CD4-positive, alpha-beta T cell (primary cell): Measurements from ENCODE around the gene CPLX3. TPM values are rescaled to one million over a fixed set of nuclear protein-coding genes. Genes with fewer than 3 reads are reported as not detected.

Experiments used
- ATAC-seq: fragments of 200-7000 bp; cut with Tn5 transposase; one replicate; pipeline ENCODE4 v1.10.0; 2022; ENCODE audit warnings: mild to moderate bottlenecking; ENCODE audit not compliant: poor library complexity
- CTCF ChIA-PET: fragments of 350-600 bp; sonication (Branson Sonifier 250); formaldehyde crosslinking; loops from one replicate; lab custom pipeline; 2021; ENCODE audit warnings: antibody characterized with exemption, inconsistent platforms; lab: Charles Lee
- POLR2A ChIA-PET: fragments of 350-600 bp; sonication (Branson Sonifier 250); formaldehyde crosslinking; loops from one replicate; lab custom pipeline; 2021; ENCODE audit warnings: antibody characterized with exemption, inconsistent platforms; lab: Charles Lee
- DNase-seq, 14 experiments: peaks; one replicate each; pipeline ENCODE4 v3.0.0-alpha.2; 2013 to 2020; ENCODE audit warnings: mixed read lengths in 2 of 14
- H3K27ac ChIP-seq, 2 donors: one replicate each; pipeline versions ENCODE4 v1.5.1 to v1.7.0; 2013; ENCODE audit warnings: low read length in 2 of 2, low read depth in 1 of 2, mild to moderate bottlenecking in 1 of 2
- H3K27me3 ChIP-seq, 2 experiments: 1 replicate in 1 of 2; 2 replicates in 1 of 2; pipeline versions ENCODE4 v1.6.1 to v1.7.0; 2013; ENCODE audit warnings: low read length in 2 of 2, control low read depth in 1 of 2, mild to moderate bottlenecking in 1 of 2, moderate library complexity in 1 of 2; ENCODE audit not compliant: insufficient read depth in 2 of 2, control insufficient read depth in 1 of 2
- H3K36me3 ChIP-seq: one replicate; pipeline ENCODE4 v1.6.1; 2013; ENCODE audit warnings: low read length, control low read depth; ENCODE audit not compliant: insufficient read depth
- H3K4me1 ChIP-seq: one replicate; pipeline ENCODE4 v1.6.1; 2013; ENCODE audit warnings: low read length, control low read depth; ENCODE audit not compliant: insufficient read depth
- H3K4me3 ChIP-seq: one replicate; pipeline ENCODE4 v1.5.1; 2013; ENCODE audit warnings: mild to moderate bottlenecking, low read length, moderate library complexity
- H3K9me3 ChIP-seq, 2 experiments: 1 replicate in 1 of 2; 2 replicates in 1 of 2; pipeline versions ENCODE4 v1.6.1 to v1.7.0; 2013; ENCODE audit warnings: low read length in 2 of 2, mild to moderate bottlenecking in 2 of 2, control low read depth in 1 of 2, moderate library complexity in 1 of 2; ENCODE audit not compliant: control insufficient read depth in 1 of 2, insufficient read depth in 1 of 2
- H3K27ac Mint-ChIP-seq: one replicate; pipeline ENCODE4 v1.8.0; 2020; ENCODE audit warnings: mixed read lengths
- H3K27me3 Mint-ChIP-seq: one replicate; pipeline ENCODE4 v1.8.0; 2021; ENCODE audit warnings: mixed read lengths
- H3K36me3 Mint-ChIP-seq: one replicate; pipeline ENCODE4 v1.8.0; 2021; ENCODE audit warnings: low read depth, mixed read lengths
- H3K4me1 Mint-ChIP-seq: one replicate; pipeline ENCODE4 v1.8.0; 2021; ENCODE audit warnings: low read depth, mixed read lengths
- H3K4me3 Mint-ChIP-seq: one replicate; pipeline ENCODE4 v1.8.0; 2020; ENCODE audit warnings: mild to moderate bottlenecking, mixed read lengths
- H3K9me3 Mint-ChIP-seq: one replicate; pipeline ENCODE4 v1.8.0; 2020; ENCODE audit warnings: mixed read lengths
- intact Hi-C, 2 experiments: fragments of 100-400 bp; cut with DNase I in 1 of 2; cut with micrococcal nuclease in 1 of 2; formaldehyde crosslinking; loops; one replicate each; pipeline versions ENCODE4 v1.15.1 to v1.9.0; 2023 to 2025; cut with DNase I, micrococcal nuclease
- total RNA-seq, 174 experiments: library from RNA in 2 of 174; stranded (reverse) in 2 of 174; gene quantifications; one replicate each; pipeline ENCODE4 v1.2.3 and lab custom pipeline; 2021 to 2026
- TF ChIP-seq, protein P1 (sequence below): fragments of 200-600 bp; IDR thresholded peaks from one replicate; pipeline ENCODE4 v1.8.0; 2022; ENCODE audit warnings: antibody characterized with exemption, mild to moderate bottlenecking

The CPLX3 gene
- total RNA-seq, 2 experiments from 2014 or later: 0.16 to 0.53 TPM

DNA sequence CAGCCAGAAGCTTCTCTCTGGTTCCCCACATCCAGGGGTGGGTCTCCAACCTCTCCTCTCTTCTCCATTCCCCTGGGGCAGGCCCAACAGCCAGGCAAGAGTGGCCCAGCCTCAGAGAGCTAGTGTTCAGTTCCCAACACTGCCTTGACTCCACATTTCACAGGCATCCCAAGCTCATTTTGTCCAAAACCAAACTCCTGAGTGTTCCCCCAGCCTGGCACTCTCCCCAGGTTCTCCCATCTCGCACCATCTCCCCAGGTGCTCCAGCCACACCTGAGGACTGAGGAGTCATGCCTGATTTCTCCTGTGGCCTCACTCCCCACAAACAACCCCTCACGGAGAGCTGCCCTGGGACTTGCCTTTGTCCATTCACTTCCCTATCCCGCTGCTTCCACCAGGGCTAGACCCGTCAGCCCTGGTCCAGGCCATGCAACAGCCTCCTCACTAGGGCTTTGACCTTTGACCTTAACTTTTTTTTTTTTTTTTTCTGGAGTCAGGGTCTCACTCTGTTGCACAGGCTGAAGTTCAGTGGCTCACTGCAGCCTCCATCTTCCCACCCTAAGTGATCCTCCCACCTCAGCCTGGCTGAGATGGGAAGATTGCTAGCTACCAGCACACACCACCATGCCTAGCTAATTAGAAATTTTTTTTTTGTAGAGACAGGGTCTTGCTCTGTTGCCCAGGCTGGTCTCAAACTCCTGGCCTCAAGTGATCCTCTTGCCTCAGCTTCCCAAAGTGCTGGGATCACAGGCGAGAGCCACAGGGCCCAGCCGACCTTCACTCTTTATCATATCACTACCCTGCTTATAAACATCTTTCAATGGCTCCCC, 48.4 kb upstream of the CPLX3 start:
- Histone ChIP-seq H3K4me3 (peak overlapping the region; percentile 19), H3K9me3 (no peaks in the 10 kb centered on the region), H3K27ac (peak overlapping the region; percentile 81 to 93), H3K27me3 (no peaks in the 10 kb centered on the region), H3K4me1 (peaks cover 86% of the 10 kb centered on the region), H3K36me3 (no peaks in the 10 kb centered on the region)
- Mint-ChIP-seq H3K4me3 (peak overlapping the region; percentile 89), H3K9me3 (no peaks in the 10 kb centered on the region), H3K27me3 (no peaks in the 10 kb centered on the region), H3K27ac (peak overlapping the region; percentile 94), H3K36me3 (peaks cover 8% of the 10 kb centered on the region), H3K4me1 (peaks cover 81% of the 10 kb centered on the region)
- TF ChIP-seq, protein P1, sequence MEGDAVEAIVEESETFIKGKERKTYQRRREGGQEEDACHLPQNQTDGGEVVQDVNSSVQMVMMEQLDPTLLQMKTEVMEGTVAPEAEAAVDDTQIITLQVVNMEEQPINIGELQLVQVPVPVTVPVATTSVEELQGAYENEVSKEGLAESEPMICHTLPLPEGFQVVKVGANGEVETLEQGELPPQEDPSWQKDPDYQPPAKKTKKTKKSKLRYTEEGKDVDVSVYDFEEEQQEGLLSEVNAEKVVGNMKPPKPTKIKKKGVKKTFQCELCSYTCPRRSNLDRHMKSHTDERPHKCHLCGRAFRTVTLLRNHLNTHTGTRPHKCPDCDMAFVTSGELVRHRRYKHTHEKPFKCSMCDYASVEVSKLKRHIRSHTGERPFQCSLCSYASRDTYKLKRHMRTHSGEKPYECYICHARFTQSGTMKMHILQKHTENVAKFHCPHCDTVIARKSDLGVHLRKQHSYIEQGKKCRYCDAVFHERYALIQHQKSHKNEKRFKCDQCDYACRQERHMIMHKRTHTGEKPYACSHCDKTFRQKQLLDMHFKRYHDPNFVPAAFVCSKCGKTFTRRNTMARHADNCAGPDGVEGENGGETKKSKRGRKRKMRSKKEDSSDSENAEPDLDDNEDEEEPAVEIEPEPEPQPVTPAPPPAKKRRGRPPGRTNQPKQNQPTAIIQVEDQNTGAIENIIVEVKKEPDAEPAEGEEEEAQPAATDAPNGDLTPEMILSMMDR: no peak
- no peak for ATAC-seq
- DNase-seq: peak in 3 of 14 experiments; percentile 3 to 47 (median 35)
- POLR2A ChIA-PET: interaction anchor here (0.8 to 22.7 kb wide), 18 partner anchors 9 to 850 kb away, joined by 3 to 925 read pairs (median 4); partner anchors contain the start of genes CLK3, COX5A, CSK and CYP1A1
- intact Hi-C loops: no loop called here
- CTCF ChIA-PET: interaction anchor here (0.7 to 9.5 kb wide), 6 partner anchors 9 to 731 kb away, joined by 3 to 231 read pairs (median 21); no protein-coding TSS in a partner anchor

DNA sequence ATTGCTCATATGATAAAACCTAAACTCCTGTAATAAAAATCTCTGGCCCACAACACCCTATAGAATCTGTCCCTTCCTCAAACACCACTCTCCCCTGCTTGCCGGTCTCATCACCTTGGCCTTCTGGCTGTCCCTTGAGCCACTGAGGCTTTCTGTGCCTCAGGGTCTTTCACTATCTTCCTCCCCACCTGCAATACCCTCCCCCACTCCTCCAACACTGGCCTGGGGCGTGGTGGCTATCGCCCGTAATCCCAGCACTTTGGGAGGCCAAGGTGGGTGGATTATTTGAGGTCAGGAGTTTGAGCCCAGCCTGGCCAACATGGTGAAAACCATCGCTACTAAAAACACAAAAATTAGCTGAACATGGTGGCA, 47.8 kb upstream of the CPLX3 start:
- Mint-ChIP-seq H3K9me3 (no peaks in the 10 kb centered on the region), H3K4me1 (peaks cover 75% of the 10 kb centered on the region), H3K27me3 (no peaks in the 10 kb centered on the region), H3K27ac (peak overlapping the region; percentile 94), H3K36me3 (peaks cover 13% of the 10 kb centered on the region), H3K4me3 (peak overlapping the region; percentile 89)
- DNase-seq (peak in 2 of 14 experiments; percentile 2), ATAC-seq (no peak)
- Histone ChIP-seq H3K36me3 (no peaks in the 10 kb centered on the region), H3K4me3 (no peak overlapping the region), H3K27me3 (no peaks in the 10 kb centered on the region), H3K27ac (peak overlapping the region; percentile 81 to 93), H3K4me1 (peaks cover 86% of the 10 kb centered on the region), H3K9me3 (no peaks in the 10 kb centered on the region)
- ChIA-PET POLR2A (interaction anchor here (1.0 to 33.5 kb wide), 7 partner anchors 1 to 178 kb away, joined by 3 to 925 read pairs (median 5); partner anchors contain the start of genes COX5A, CSK, RPP25 and SCAMP2), CTCF (interaction anchor here (0.7 to 9.5 kb wide), 7 partner anchors 7 to 730 kb away, joined by 3 to 231 read pairs (median 37); no protein-coding TSS in a partner anchor)
- TF ChIP-seq, protein P1: no peak
- intact Hi-C loops: no loop called here

DNA sequence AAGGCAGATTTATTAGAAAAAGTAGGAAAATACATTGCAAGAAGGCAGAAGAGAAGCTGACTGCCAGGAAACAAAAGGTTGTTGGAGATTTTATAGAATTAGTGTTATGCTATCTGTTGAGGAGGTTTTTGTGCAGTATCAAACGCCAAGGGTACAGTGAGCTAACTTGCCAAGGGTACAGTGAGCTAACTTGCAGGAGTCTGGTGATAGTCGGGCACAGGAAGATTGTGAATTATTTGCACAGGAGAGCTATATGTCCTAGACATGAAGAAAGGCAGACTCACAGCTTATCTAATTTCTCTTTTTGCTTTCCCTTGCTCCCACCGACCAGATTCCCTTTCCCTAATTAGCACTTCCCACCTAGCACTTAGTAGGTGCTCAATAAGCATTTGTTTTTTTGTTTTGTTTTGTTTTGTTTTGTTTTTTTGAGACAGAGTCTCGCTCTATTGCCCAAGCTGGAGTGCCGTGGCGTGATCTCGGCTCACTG, 47.2 kb upstream of the CPLX3 start:
- CTCF ChIA-PET: interaction anchor here (1.2 to 9.5 kb wide), 5 partner anchors 8 to 17 kb away, joined by 4 to 231 read pairs (median 38); no protein-coding TSS in a partner anchor
- POLR2A ChIA-PET: interaction anchor here (0.7 to 33.5 kb wide), 8 partner anchors 0 to 178 kb away, joined by 3 to 925 read pairs (median 4); partner anchors contain the start of genes COX5A, CSK, RPP25 and SCAMP2
- peaks cover 17% of the 10 kb centered on the region for H3K36me3 Mint-ChIP-seq
- Histone ChIP-seq H3K4me1 (peaks cover 86% of the 10 kb centered on the region), H3K4me3 (no peak overlapping the region), H3K27me3 (no peaks in the 10 kb centered on the region), H3K36me3 (no peaks in the 10 kb centered on the region), H3K27ac (peak overlapping the region; percentile 81 to 93), H3K9me3 (no peaks in the 10 kb centered on the region)
- ATAC-seq (no peak), DNase-seq (peak in 3 of 14 experiments; percentile 8 to 40 (median 35))
- intact Hi-C loops: no loop called here
- H3K9me3 Mint-ChIP-seq: no peaks in the 10 kb centered on the region
- peaks cover 69% of the 10 kb centered on the region for H3K4me1 Mint-ChIP-seq
- TF ChIP-seq, protein P1: no peak
- peak overlapping the region; percentile 94 for H3K27ac Mint-ChIP-seq
- H3K4me3 Mint-ChIP-seq: peak overlapping the region; percentile 89
- H3K27me3 Mint-ChIP-seq: no peaks in the 10 kb centered on the region
